ENCODE measurements around the gene CDC20B.

- no peak for TF ChIP-seq EZH2 (IDR thresholded peaks at IDR 0.05; ENCODE audit: insufficient read depth, poor library complexity, severe bottlenecking)
- no peak for TF ChIP-seq EZH2phosphoT487 (IDR thresholded peaks at IDR 0.05; ENCODE audit: insufficient read depth, low read depth)
Measured at GRCh38 chr5:55149308-55149795, 23.6 kb downstream of the CDC20B start.
